Breast epithelium (tissue), 3 donors: ENCODE results near the gene ABCA8.

Experiments used
- CTCF ChIP-seq, 3 donors: fragments of 450-650 bp; IDR thresholded peaks; one replicate each; pipeline ENCODE4 v1.5.1; 2016 to 2017; ENCODE audit warnings: antibody characterized with exemption in 3 of 3, mild to moderate bottlenecking in 3 of 3, moderate library complexity in 3 of 3
- POLR2A ChIP-seq: fragments of 450-650 bp; IDR thresholded peaks from one replicate; pipeline ENCODE4 v1.6.1; 2016; ENCODE audit warnings: antibody characterized with exemption, mild to moderate bottlenecking, moderate library complexity

GRCh38 chr17:68820476-68820824, 134.7 kb downstream of the ABCA8 start:
- TF ChIP-seq CTCF (IDR thresholded peaks at IDR 0.05) = no peak
- no peak for TF ChIP-seq POLR2A
